Neuronal stem cell (in vitro differentiated cells): ENCODE measurements around the gene YEATS2.
"Not testable (repeated sequence)": the region's sequence is repeated elsewhere in the genome, so short reads cannot be mapped to it uniquely, and the experiment has no call there.

ENCODE experiments used
- DNase-seq: peaks from one replicate; pipeline ENCODE4 v3.0.0-alpha.2; 2013; ENCODE audit warnings: low spot score
- H2AFZ ChIP-seq: one replicate; pipeline ENCODE4 v1.6.1; 2013; ENCODE audit warnings: mild to moderate bottlenecking, low read length, inconsistent platforms
- H2AK5ac ChIP-seq: 2 replicates; pipeline ENCODE4 v1.6.1; 2013; ENCODE audit warnings: low read depth, mild to moderate bottlenecking, inconsistent platforms, low read length, moderate library complexity, mixed read lengths
- H2BK120ac ChIP-seq: 2 replicates; pipeline ENCODE4 v1.6.1; 2013; ENCODE audit warnings: low read depth, mild to moderate bottlenecking, inconsistent platforms, low read length, moderate library complexity, mixed read lengths
- H2BK12ac ChIP-seq: one replicate; pipeline ENCODE4 v1.6.1; 2013; ENCODE audit warnings: low read length, inconsistent platforms
- H2BK15ac ChIP-seq: 2 replicates; pipeline ENCODE4 v1.6.1; 2013; ENCODE audit warnings: mild to moderate bottlenecking, low read length, inconsistent platforms, mixed read lengths
- H2BK5ac ChIP-seq: one replicate; pipeline ENCODE4 v1.6.1; 2013; ENCODE audit warnings: inconsistent platforms, mild to moderate bottlenecking, low read length, moderate library complexity
- H3K14ac ChIP-seq: one replicate; pipeline ENCODE4 v1.6.1; 2013; ENCODE audit warnings: low read length, inconsistent platforms
- H3K18ac ChIP-seq: 2 replicates; pipeline ENCODE4 v1.6.1; 2013; ENCODE audit warnings: low read length, inconsistent platforms
- H3K23ac ChIP-seq: 2 replicates; pipeline ENCODE4 v1.6.1; 2013; ENCODE audit warnings: low read depth, mild to moderate bottlenecking, mixed read lengths, low read length, inconsistent platforms; ENCODE audit not compliant: poor library complexity
- H3K27ac ChIP-seq: replicated peaks from 3 replicates; pipeline ENCODE4 v1.5.1; 2013; ENCODE audit warnings: low read length, inconsistent platforms
- H3K27me3 ChIP-seq, 3 experiments: 2 replicates each; pipeline ENCODE4 v1.6.1; 2013; ENCODE audit warnings: low read length in 3 of 3, mild to moderate bottlenecking in 2 of 3, inconsistent platforms in 1 of 3, low read depth in 1 of 3, mixed read lengths in 1 of 3, moderate library complexity in 1 of 3; ENCODE audit not compliant: control insufficient read depth in 3 of 3, insufficient read depth in 3 of 3
- H3K36me3 ChIP-seq, 2 donors: replicated peaks in 1 of 2; 2 replicates each; pipeline ENCODE4 v1.6.1; 2013; ENCODE audit warnings: low read length in 2 of 2; ENCODE audit not compliant: control insufficient read depth in 2 of 2, insufficient read depth in 2 of 2
- H3K4ac ChIP-seq: 2 replicates; pipeline ENCODE4 v1.6.1; 2013; ENCODE audit warnings: inconsistent platforms, mild to moderate bottlenecking, low read length, moderate library complexity
- H3K4me1 ChIP-seq, 2 donors: 1 replicate in 1 of 2; 2 replicates in 1 of 2; pipeline ENCODE4 v1.6.1; 2013; ENCODE audit warnings: low read length in 2 of 2, low read depth in 1 of 2; ENCODE audit not compliant: control insufficient read depth in 2 of 2, insufficient read depth in 1 of 2
- H3K4me2 ChIP-seq: one replicate; pipeline ENCODE4 v1.6.1; 2013; ENCODE audit warnings: mild to moderate bottlenecking, low read length, inconsistent platforms; ENCODE audit not compliant: insufficient read depth, poor library complexity, severe bottlenecking
- H3K4me3 ChIP-seq, 2 donors: 2 replicates each; pipeline ENCODE4 v1.5.1; 2013; ENCODE audit warnings: low read length in 2 of 2, mild to moderate bottlenecking in 2 of 2, inconsistent platforms in 1 of 2, moderate library complexity in 1 of 2
- H3K79me1 ChIP-seq: one replicate; pipeline ENCODE4 v1.6.1; 2013; ENCODE audit warnings: low read depth, mild to moderate bottlenecking, inconsistent platforms, low read length, moderate library complexity
- H3K9ac ChIP-seq: one replicate; pipeline ENCODE4 v1.6.1; 2013; ENCODE audit warnings: mild to moderate bottlenecking, low read depth, low read length, inconsistent platforms; ENCODE audit not compliant: poor library complexity
- H3K9me3 ChIP-seq, 2 donors: replicated peaks in 1 of 2; 2 replicates each; pipeline versions ENCODE3 to v1.6.1; 2013; ENCODE audit warnings: low read length in 2 of 2, mild to moderate bottlenecking in 2 of 2, inconsistent platforms in 1 of 2, low read depth in 1 of 2, mixed read lengths in 1 of 2, moderate library complexity in 1 of 2; ENCODE audit not compliant: control insufficient read depth in 2 of 2, insufficient read depth in 1 of 2
- H4K8ac ChIP-seq: one replicate; pipeline ENCODE4 v1.6.1; 2013; ENCODE audit warnings: low read depth, mild to moderate bottlenecking, inconsistent platforms, low read length, moderate library complexity
- H4K91ac ChIP-seq: one replicate; pipeline ENCODE4 v1.6.1; 2013; ENCODE audit warnings: low read length, low read depth, mild to moderate bottlenecking, inconsistent platforms; ENCODE audit not compliant: poor library complexity
- WGBS, 2 donors: extraction: QIAGEN DNeasy Blood & Tissue Kit; methylation state at CpG; one replicate each; pipeline ENCODE4 v1.1.7; 2013; ENCODE audit warnings: missing lambda C conversion rate in 2 of 2, mixed read lengths in 1 of 2; ENCODE audit not compliant: insufficient read length in 2 of 2, insufficient replicate concordance in 1 of 2; ENCODE audit errors: extremely low coverage in 2 of 2; 5-methylcytosine and 5-hydroxymethylcytosine counted together

YEATS2 gene

GRCh38 chr3:183774631-183775030 lies 77.0 kb downstream of the YEATS2 start:
- no peak for DNase-seq
- Histone ChIP-seq H3K4me3 (no peak overlapping the region), H3K4me2 (no peak overlapping the region), H3K4ac (no peak overlapping the region), H2BK5ac (no peak overlapping the region), H3K18ac (no peak overlapping the region), H3K14ac (no peak overlapping the region), H2BK120ac (no peak overlapping the region), H4K91ac (no peak overlapping the region), H3K4me1 (no peaks in the 10 kb centered on the region), H3K27ac (no peak overlapping the region), H2AFZ (no peak overlapping the region), H3K79me1 (no peaks in the 10 kb centered on the region), H4K8ac (no peak overlapping the region), H2AK5ac (no peak overlapping the region), H3K27me3 (no peaks in the 10 kb centered on the region), H3K36me3 (peaks cover 30 to 92% of the 10 kb centered on the region in 2 donors), H3K9ac (no peak overlapping the region), H3K9me3 (no peaks in the 10 kb centered on the region), H2BK12ac (no peak overlapping the region), H3K23ac (no peak overlapping the region), H2BK15ac (no peak overlapping the region)
- WGBS, 2 donors = no CpG with 5 or more reads among the region's 3 CpGs

- Histone ChIP-seq H3K9me3 (no peaks in the 10 kb centered on the region), H3K79me1 (no peaks in the 10 kb centered on the region), H3K36me3 (peaks cover 34 to 95% of the 10 kb centered on the region in 2 donors), H3K9ac (no peak overlapping the region), H3K23ac (no peak overlapping the region), H3K27ac (no peak overlapping the region), H4K91ac (no peak overlapping the region), H3K18ac (no peak overlapping the region), H4K8ac (no peak overlapping the region), H2BK120ac (no peak overlapping the region), H3K14ac (no peak overlapping the region), H2AK5ac (no peak overlapping the region), H2BK12ac (no peak overlapping the region), H3K27me3 (no peaks in the 10 kb centered on the region), H2BK15ac (no peak overlapping the region), H3K4me1 (no peaks in the 10 kb centered on the region), H3K4ac (no peak overlapping the region), H2AFZ (no peak overlapping the region), H3K4me3 (no peak overlapping the region), H2BK5ac (no peak overlapping the region), H3K4me2 (no peak overlapping the region)
- DNase-seq = no peak
- no CpG with 5 or more reads among the region's 5 CpGs for WGBS, 2 donors
These were observed 78.2 kb downstream of the YEATS2 start for GRCh38 chr3:183775781-183776180.

- H3K23ac ChIP-seq, H2AFZ ChIP-seq, H3K79me1 ChIP-seq, H3K4me1 ChIP-seq, H2BK5ac ChIP-seq, DNase-seq, H2BK12ac ChIP-seq, H3K18ac ChIP-seq, H3K9ac ChIP-seq, H3K27ac ChIP-seq, H4K91ac ChIP-seq, H2AK5ac ChIP-seq, H3K4me2 ChIP-seq, H3K14ac ChIP-seq, H2BK120ac ChIP-seq, H2BK15ac ChIP-seq, H3K9me3 ChIP-seq, H4K8ac ChIP-seq, H3K4ac ChIP-seq, H3K4me3 ChIP-seq, H3K27me3 ChIP-seq: not testable (repeated sequence)
- no CpG with 5 or more reads among the region's 5 CpGs for WGBS, 2 donors
- H3K36me3 ChIP-seq = peaks cover 39 to 95% of the 10 kb centered on the region in 2 donors
These were observed 78.9 kb downstream of the YEATS2 start for GRCh38 chr3:183776451-183776850.

GRCh38 chr3:183777016-183777618 lies 79.5 kb downstream of the YEATS2 start:
- H3K4me2 ChIP-seq = no peak overlapping the region
- H3K27ac ChIP-seq = no peak overlapping the region
- H3K14ac ChIP-seq = no peak overlapping the region
- H3K36me3 ChIP-seq = peaks cover 37 to 93% of the 10 kb centered on the region in 2 donors
- H3K4ac ChIP-seq = no peak overlapping the region
- no peak overlapping the region for H4K8ac ChIP-seq
- H3K18ac ChIP-seq = no peak overlapping the region
- no peak overlapping the region for H3K23ac ChIP-seq
- H2BK15ac ChIP-seq = no peak overlapping the region
- H3K4me3 ChIP-seq = no peak overlapping the region
- no CpG with 5 or more reads among the region's 4 CpGs for WGBS, 2 donors
- H3K4me1 ChIP-seq = no peaks in the 10 kb centered on the region
- no peak overlapping the region for H2AK5ac ChIP-seq
- no peak overlapping the region for H4K91ac ChIP-seq
- no peak overlapping the region for H2BK5ac ChIP-seq
- no peaks in the 10 kb centered on the region for H3K27me3 ChIP-seq
- H2AFZ ChIP-seq = no peak overlapping the region
- H3K9me3 ChIP-seq = no peaks in the 10 kb centered on the region
- H3K79me1 ChIP-seq = no peaks in the 10 kb centered on the region
- no peak overlapping the region for H2BK120ac ChIP-seq
- no peak overlapping the region for H2BK12ac ChIP-seq
- no peak for DNase-seq
- no peak overlapping the region for H3K9ac ChIP-seq
